ENCODE data around the gene FAM83G. TPM values are rescaled to one million over a fixed set of nuclear protein-coding genes. Genes with fewer than 3 reads are reported as not detected.
"Not testable (repeated sequence)": the region's sequence is repeated elsewhere in the genome, so short reads cannot be mapped to it uniquely, and the experiment has no call there.

FAM83G gene
- total RNA-seq, 2 experiments from 2014 or later, result 2.9 to 3.0 TPM

DNA sequence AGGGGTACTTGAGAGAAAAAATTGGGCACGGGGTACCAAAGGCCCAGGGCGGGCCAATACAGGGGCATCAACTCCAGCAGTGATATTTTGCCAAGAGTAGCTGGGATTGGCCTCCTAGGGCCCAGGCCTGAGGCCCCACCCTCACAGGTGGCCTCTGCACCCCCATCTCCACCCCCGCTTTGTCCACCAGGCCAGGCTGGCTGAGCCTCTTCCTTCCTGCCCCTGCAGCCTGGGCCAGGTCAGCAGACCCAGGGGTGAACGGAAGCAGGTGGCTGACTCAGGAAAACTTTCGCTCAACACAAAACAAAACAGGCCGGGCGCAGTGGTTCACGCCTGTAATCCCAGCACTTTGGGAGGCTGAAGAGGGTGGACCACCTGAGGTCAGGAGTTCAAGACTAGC lies 38.5 kb upstream of the FAM83G start:
- H3K27me3 ChIP-seq (ENCODE audit: control insufficient read depth in 1 of 2, insufficient read depth in 2 of 2, low read length in 2 of 2); H3K4me3 Mint-ChIP-seq; ATAC-seq (ENCODE audit: poor library complexity); DNase-seq; H3K27me3 Mint-ChIP-seq; H3K4me1 Mint-ChIP-seq (ENCODE audit: low read depth); H3K36me3 ChIP-seq (ENCODE audit: insufficient read depth, low read length); H3K36me3 Mint-ChIP-seq (ENCODE audit: low read depth); H3K4me1 ChIP-seq (ENCODE audit: insufficient read depth, low read length); CTCF ChIA-PET; H3K9me3 Mint-ChIP-seq; H3K27ac ChIP-seq (ENCODE audit: low read depth in 1 of 2, low read length in 2 of 2); H3K4me3 ChIP-seq (ENCODE audit: low read length); H3K27ac Mint-ChIP-seq; intact Hi-C loops (cut with DNase I, micrococcal nuclease); H3K9me3 ChIP-seq (ENCODE audit: control insufficient read depth in 1 of 2, insufficient read depth in 1 of 2, low read length in 2 of 2); POLR2A ChIA-PET: not testable (repeated sequence)

DNA sequence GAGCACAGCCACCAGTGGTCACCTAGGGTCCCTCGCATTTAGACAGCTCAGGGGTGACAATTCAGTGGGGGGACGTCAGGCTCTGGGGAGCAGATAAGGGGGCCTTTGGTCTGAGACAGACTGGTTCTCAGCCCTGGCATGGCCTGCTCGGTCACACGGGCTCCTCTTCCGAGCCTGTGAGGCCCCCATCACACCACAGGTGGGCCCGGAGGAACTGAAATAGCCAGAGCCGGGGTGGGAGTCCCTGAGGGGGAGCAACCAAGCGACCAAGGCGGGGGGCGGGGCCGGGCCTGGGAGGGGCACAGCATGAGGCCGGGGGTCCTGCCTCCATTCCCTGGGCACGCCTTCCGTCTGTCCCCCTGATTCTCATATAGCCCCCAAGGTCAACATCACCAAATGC lies 37.8 kb upstream of the FAM83G start:
- H3K4me1 ChIP-seq (ENCODE audit: insufficient read depth, low read length); H3K27me3 Mint-ChIP-seq; ATAC-seq (ENCODE audit: poor library complexity); H3K4me3 ChIP-seq (ENCODE audit: low read length); H3K36me3 Mint-ChIP-seq (ENCODE audit: low read depth); H3K4me3 Mint-ChIP-seq; H3K27me3 ChIP-seq (ENCODE audit: control insufficient read depth in 1 of 2, insufficient read depth in 2 of 2, low read length in 2 of 2); POLR2A ChIA-PET; H3K27ac Mint-ChIP-seq; H3K9me3 ChIP-seq (ENCODE audit: control insufficient read depth in 1 of 2, insufficient read depth in 1 of 2, low read length in 2 of 2); H3K9me3 Mint-ChIP-seq; H3K27ac ChIP-seq (ENCODE audit: low read depth in 1 of 2, low read length in 2 of 2); CTCF ChIA-PET; intact Hi-C loops (cut with DNase I, micrococcal nuclease); H3K36me3 ChIP-seq (ENCODE audit: insufficient read depth, low read length); DNase-seq; H3K4me1 Mint-ChIP-seq (ENCODE audit: low read depth): not testable (repeated sequence)

DNA sequence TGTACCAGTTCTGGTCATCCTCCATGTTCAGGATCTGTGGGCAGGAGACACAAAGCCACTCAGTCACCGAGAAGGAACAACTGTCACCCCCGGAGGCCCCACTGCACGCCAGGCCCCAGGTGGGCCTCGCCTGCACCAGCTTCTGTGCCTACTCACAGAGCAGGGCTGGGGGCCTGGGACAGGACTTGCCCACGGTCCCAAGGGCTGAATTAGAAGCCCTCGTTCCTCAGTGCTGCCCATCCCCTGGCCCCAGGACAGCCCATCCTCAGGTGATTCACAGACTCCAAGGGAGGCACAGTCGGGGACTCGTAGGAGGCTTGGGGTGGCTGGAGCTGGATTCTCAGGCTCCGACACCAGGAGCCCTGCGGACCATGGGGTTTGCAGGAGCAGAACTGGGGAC lies 37.3 kb upstream of the FAM83G start:
- intact Hi-C loops (cut with DNase I, micrococcal nuclease); H3K27me3 ChIP-seq (ENCODE audit: control insufficient read depth in 1 of 2, insufficient read depth in 2 of 2, low read length in 2 of 2); H3K4me3 ChIP-seq (ENCODE audit: low read length); H3K4me3 Mint-ChIP-seq; CTCF ChIA-PET; DNase-seq; ATAC-seq (ENCODE audit: poor library complexity); H3K27ac ChIP-seq (ENCODE audit: low read depth in 1 of 2, low read length in 2 of 2); H3K9me3 ChIP-seq (ENCODE audit: control insufficient read depth in 1 of 2, insufficient read depth in 1 of 2, low read length in 2 of 2); H3K36me3 ChIP-seq (ENCODE audit: insufficient read depth, low read length); H3K27me3 Mint-ChIP-seq; H3K27ac Mint-ChIP-seq; H3K4me1 ChIP-seq (ENCODE audit: insufficient read depth, low read length); H3K9me3 Mint-ChIP-seq; H3K36me3 Mint-ChIP-seq (ENCODE audit: low read depth); POLR2A ChIA-PET; H3K4me1 Mint-ChIP-seq (ENCODE audit: low read depth): not testable (repeated sequence)

DNA sequence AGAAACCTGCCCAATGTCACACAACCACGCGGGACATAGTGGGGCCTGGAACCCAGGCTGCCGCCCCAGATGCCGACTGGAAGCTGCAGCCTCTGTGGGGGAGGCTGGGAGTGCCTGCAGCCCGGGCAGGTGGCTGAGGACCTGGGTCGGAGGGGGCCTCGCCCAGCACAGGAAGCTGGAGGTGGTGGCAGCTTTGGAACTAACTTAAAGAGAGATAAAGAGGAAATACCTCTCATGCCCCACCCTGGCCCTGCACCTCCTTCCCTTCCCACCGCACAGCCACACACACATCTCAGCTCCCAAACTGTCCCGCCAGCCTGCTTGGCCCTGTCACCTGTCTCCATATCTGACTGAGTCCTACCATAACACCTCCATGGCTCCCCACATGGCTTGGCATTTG lies 35.8 kb upstream of the FAM83G start:
- H3K4me1 ChIP-seq (ENCODE audit: insufficient read depth, low read length); H3K27me3 ChIP-seq (ENCODE audit: control insufficient read depth in 1 of 2, insufficient read depth in 2 of 2, low read length in 2 of 2); H3K36me3 ChIP-seq (ENCODE audit: insufficient read depth, low read length); H3K36me3 Mint-ChIP-seq (ENCODE audit: low read depth); intact Hi-C loops (cut with DNase I, micrococcal nuclease); CTCF ChIA-PET; H3K9me3 Mint-ChIP-seq; POLR2A ChIA-PET; H3K4me1 Mint-ChIP-seq (ENCODE audit: low read depth); H3K27ac Mint-ChIP-seq; H3K4me3 Mint-ChIP-seq; H3K27me3 Mint-ChIP-seq; DNase-seq; H3K4me3 ChIP-seq (ENCODE audit: low read length); H3K27ac ChIP-seq (ENCODE audit: low read depth in 1 of 2, low read length in 2 of 2); H3K9me3 ChIP-seq (ENCODE audit: control insufficient read depth in 1 of 2, insufficient read depth in 1 of 2, low read length in 2 of 2): not testable (repeated sequence)
- ATAC-seq (ENCODE audit: poor library complexity), result peak; percentile 49

DNA sequence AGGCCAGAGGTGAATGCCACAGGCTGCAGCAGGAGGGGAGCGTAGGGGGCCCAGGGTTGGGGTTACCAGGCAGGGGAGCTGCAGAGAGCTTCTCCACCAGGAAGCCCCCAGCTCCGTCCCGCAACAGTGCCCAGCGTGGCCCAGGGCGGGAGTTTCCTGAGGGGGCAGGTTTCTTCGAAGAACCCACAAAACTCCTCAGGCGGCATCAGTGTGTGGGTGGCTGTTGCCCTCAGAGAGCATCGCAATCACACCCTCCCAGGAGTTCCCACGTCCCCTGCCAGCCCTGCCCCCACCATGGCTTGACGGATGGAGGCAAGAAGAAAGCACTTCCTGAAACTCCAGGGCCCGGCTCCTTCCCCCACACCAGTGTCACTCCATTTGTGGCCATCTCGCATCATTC lies 34.2 kb upstream of the FAM83G start:
- H3K36me3 ChIP-seq (ENCODE audit: insufficient read depth, low read length); POLR2A ChIA-PET; H3K27me3 ChIP-seq (ENCODE audit: control insufficient read depth in 1 of 2, insufficient read depth in 2 of 2, low read length in 2 of 2); H3K4me1 ChIP-seq (ENCODE audit: insufficient read depth, low read length); intact Hi-C loops (cut with DNase I, micrococcal nuclease); H3K36me3 Mint-ChIP-seq (ENCODE audit: low read depth); H3K27ac Mint-ChIP-seq; H3K9me3 ChIP-seq (ENCODE audit: control insufficient read depth in 1 of 2, insufficient read depth in 1 of 2, low read length in 2 of 2); H3K27me3 Mint-ChIP-seq; H3K27ac ChIP-seq (ENCODE audit: low read depth in 1 of 2, low read length in 2 of 2); CTCF ChIA-PET; DNase-seq; H3K4me1 Mint-ChIP-seq (ENCODE audit: low read depth); H3K9me3 Mint-ChIP-seq; ATAC-seq (ENCODE audit: poor library complexity); H3K4me3 Mint-ChIP-seq; H3K4me3 ChIP-seq (ENCODE audit: low read length): not testable (repeated sequence)

DNA sequence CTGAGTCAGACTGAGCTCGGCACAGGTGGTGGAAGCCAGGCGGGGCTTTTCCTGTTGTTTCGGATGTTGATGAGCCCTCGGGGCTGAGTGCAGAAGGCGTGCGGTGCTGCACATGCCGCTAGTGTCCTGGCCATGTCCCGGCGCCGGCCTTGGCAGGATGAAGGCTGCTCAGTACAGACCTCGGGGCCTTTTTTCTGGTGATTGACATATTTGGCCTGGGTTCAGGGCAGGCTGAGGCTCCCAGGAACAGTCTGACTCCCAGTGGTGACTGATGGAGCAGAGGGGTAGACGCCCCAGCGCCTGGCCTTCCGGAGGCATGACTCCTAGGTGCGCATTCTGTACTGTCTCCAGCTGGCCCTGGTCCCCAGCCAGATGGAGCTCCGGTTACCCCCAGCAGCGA lies 33.4 kb upstream of the FAM83G start:
- intact Hi-C loops (cut with DNase I, micrococcal nuclease); H3K36me3 ChIP-seq (ENCODE audit: insufficient read depth, low read length); H3K4me1 Mint-ChIP-seq (ENCODE audit: low read depth); H3K36me3 Mint-ChIP-seq (ENCODE audit: low read depth); H3K9me3 ChIP-seq (ENCODE audit: control insufficient read depth in 1 of 2, insufficient read depth in 1 of 2, low read length in 2 of 2); H3K27me3 ChIP-seq (ENCODE audit: control insufficient read depth in 1 of 2, insufficient read depth in 2 of 2, low read length in 2 of 2); H3K27ac ChIP-seq (ENCODE audit: low read depth in 1 of 2, low read length in 2 of 2); POLR2A ChIA-PET; CTCF ChIA-PET; H3K27me3 Mint-ChIP-seq; H3K9me3 Mint-ChIP-seq; H3K4me1 ChIP-seq (ENCODE audit: insufficient read depth, low read length); H3K27ac Mint-ChIP-seq; H3K4me3 Mint-ChIP-seq; DNase-seq; H3K4me3 ChIP-seq (ENCODE audit: low read length): not testable (repeated sequence)
- peak; percentile 68 for ATAC-seq (ENCODE audit: poor library complexity)

DNA sequence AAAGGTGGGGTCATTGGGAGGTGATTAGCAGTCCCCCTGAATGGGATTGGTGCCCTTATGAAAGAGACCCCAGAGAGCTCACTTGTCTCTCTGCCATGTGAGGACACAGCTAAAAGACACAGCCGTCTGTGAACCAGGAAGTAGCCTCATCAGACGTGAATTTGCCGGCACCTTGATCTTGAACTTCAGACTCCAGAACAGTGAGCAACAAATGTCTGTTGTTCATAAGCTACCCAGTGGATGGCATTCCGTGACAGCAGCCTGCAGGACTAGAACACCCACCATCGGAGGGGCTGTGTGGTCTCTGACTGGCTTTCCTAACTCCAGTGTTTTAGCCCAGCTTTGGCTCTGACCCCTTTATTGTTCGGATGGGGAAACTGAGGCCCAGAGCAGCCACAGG lies 33.0 kb upstream of the FAM83G start:
- H3K36me3 Mint-ChIP-seq (ENCODE audit: low read depth); H3K27me3 Mint-ChIP-seq; H3K4me3 Mint-ChIP-seq; H3K4me1 Mint-ChIP-seq (ENCODE audit: low read depth); H3K36me3 ChIP-seq (ENCODE audit: insufficient read depth, low read length); intact Hi-C loops (cut with DNase I, micrococcal nuclease); H3K9me3 ChIP-seq (ENCODE audit: control insufficient read depth in 1 of 2, insufficient read depth in 1 of 2, low read length in 2 of 2); H3K27ac ChIP-seq (ENCODE audit: low read depth in 1 of 2, low read length in 2 of 2); H3K27ac Mint-ChIP-seq; H3K4me3 ChIP-seq (ENCODE audit: low read length); CTCF ChIA-PET; H3K27me3 ChIP-seq (ENCODE audit: control insufficient read depth in 1 of 2, insufficient read depth in 2 of 2, low read length in 2 of 2); H3K9me3 Mint-ChIP-seq; DNase-seq; H3K4me1 ChIP-seq (ENCODE audit: insufficient read depth, low read length); POLR2A ChIA-PET: not testable (repeated sequence)
- peak; percentile 65 for ATAC-seq (ENCODE audit: poor library complexity)
